ENCODE measurements around the gene TREX2.

DNA sequence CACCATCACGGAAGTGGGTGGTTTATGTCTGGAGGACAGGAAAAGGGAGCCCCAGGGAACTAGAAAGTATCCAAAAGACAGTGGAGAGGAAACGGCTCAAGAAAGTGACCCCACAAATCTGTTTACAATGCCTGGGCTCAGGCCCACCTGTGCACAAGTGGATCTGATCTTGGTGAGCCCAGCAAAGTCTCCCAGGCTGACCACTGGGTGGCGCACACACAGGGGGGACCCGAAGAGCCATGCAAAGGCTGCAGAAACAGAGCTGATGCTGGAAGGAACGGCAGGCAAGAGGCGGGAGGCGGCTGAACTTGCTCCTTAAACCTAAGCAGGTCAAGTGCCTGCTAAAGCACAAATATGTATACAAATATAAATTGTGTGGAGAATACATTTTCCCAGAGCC lies 15.0 kb upstream of the TREX2 start:
- no peak for TF ChIP-seq SIN3A (conservative IDR thresholded peaks at IDR 0.05 in 1 of 2, IDR thresholded peaks at IDR 0.05 in 1 of 2; ENCODE audit: low read depth in 1 of 2, low read length in 2 of 2)
- no peak for TF ChIP-seq RXRA (IDR thresholded peaks at IDR 0.05; ENCODE audit: insufficient read depth, low read depth, low read length)
- no peak for TF ChIP-seq SP1 (IDR thresholded peaks at IDR 0.05; ENCODE audit: low read depth, low read length)
- no peak for TF ChIP-seq NANOG (IDR thresholded peaks at IDR 0.05; ENCODE audit: insufficient read depth, low read depth, low read length, poor library complexity, severe bottlenecking)
- TF ChIP-seq, protein P1, sequence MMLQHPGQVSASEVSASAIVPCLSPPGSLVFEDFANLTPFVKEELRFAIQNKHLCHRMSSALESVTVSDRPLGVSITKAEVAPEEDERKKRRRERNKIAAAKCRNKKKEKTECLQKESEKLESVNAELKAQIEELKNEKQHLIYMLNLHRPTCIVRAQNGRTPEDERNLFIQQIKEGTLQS (IDR thresholded peaks at IDR 0.05; ENCODE audit: insufficient read depth, low read depth, low read length), result no peak
- TF ChIP-seq ATF2 (IDR thresholded peaks at IDR 0.05; ENCODE audit: low read length), result no peak
- no peak for TF ChIP-seq JUND (IDR thresholded peaks at IDR 0.05; ENCODE audit: low read length)

All from H1 (cell line).